Kidney epithelial cell (primary cell): ENCODE results near the gene UNC93B1. TPM values are rescaled to one million over a fixed set of nuclear protein-coding genes. Genes with fewer than 3 reads are reported as not detected.
A peak's percentile ranks its signal among the peaks of the same experiment; 100 is the strongest.

Source experiments
- DNase-seq: peaks from one replicate; pipeline ENCODE4 v3.0.0-alpha.2; 2010; ENCODE audit warnings: low read depth
- H3K27me3 ChIP-seq: 2 replicates; pipeline ENCODE4 v1.6.0; 2011; ENCODE audit warnings: low read length; ENCODE audit not compliant: control insufficient read depth, insufficient read depth
- H3K36me3 ChIP-seq: 2 replicates; pipeline ENCODE4 v1.5.1; 2011; ENCODE audit warnings: low read length; ENCODE audit not compliant: control insufficient read depth, insufficient read depth
- H3K4me3 ChIP-seq: 2 replicates; pipeline ENCODE4 v1.5.1; 2011; ENCODE audit warnings: low read depth, mild to moderate bottlenecking, control low read depth, low read length
- CTCF ChIP-seq: IDR thresholded peaks from 2 replicates; pipeline ENCODE4 v1.5.1; 2011; ENCODE audit warnings: mild to moderate bottlenecking, moderate library complexity, low read length, control low read depth, inconsistent platforms; ENCODE audit not compliant: insufficient read depth, poor library complexity, severe bottlenecking
- total RNA-seq: library from RNA; depleted of rRNA; stranded (reverse); fragments of >200 nt; gene quantifications from 2 replicates; pipeline ENCODE4 v1.2.3, GENCODE V29; 2015

Gene UNC93B1
- total RNA-seq, 1 donor from 2014 or later, result 21.0 TPM

- Histone ChIP-seq H3K27me3 (no peaks in the 10 kb centered on the region), H3K36me3 (no peaks in the 10 kb centered on the region), H3K4me3 (peak overlapping the region; percentile 37)
- no peak for DNase-seq
- TF ChIP-seq CTCF, result no peak
These were observed 36.4 kb upstream of the UNC93B1 start for GRCh38 chr11:68040101-68040956.

GRCh38 chr11:68039526-68040086 is 35.7 kb upstream of the UNC93B1 start:
- no peaks in the 10 kb centered on the region for H3K36me3 ChIP-seq
- H3K27me3 ChIP-seq, result no peaks in the 10 kb centered on the region
- DNase-seq, result no peak
- no peak for TF ChIP-seq CTCF
- H3K4me3 ChIP-seq, result peak overlapping the region; percentile 68

GRCh38 chr11:68038718-68039525 is 35.0 kb upstream of the UNC93B1 start, which contains the start of gene TCIRG1:
TSS of gene TCIRG1 (plus strand) at chr11:68039025. CDS start at chr11:68041272, 2,247 bp downstream.
- DNase-seq, result no peak
- Histone ChIP-seq H3K4me3 (peak within 1 kb of the TSS; percentile 68), H3K36me3 (peaks cover 1% of the 10 kb centered on the region), H3K27me3 (no peaks in the 10 kb centered on the region)
- TF ChIP-seq CTCF, result no peak

- no peak for TF ChIP-seq CTCF
- peak overlapping the region; percentile 68 for H3K4me3 ChIP-seq
- peaks cover 1% of the 10 kb centered on the region for H3K36me3 ChIP-seq
- no peaks in the 10 kb centered on the region for H3K27me3 ChIP-seq
- no peak for DNase-seq
These were observed 34.4 kb upstream of the UNC93B1 start for GRCh38 chr11:68038226-68038717.

- no peaks in the 10 kb centered on the region for H3K27me3 ChIP-seq
- no peak overlapping the region for H3K4me3 ChIP-seq
- peaks cover 1% of the 10 kb centered on the region for H3K36me3 ChIP-seq
- no peak for TF ChIP-seq CTCF
- DNase-seq, result no peak
These were observed 33.7 kb upstream of the UNC93B1 start for GRCh38 chr11:68037411-68038225.
